Measurements from ENCODE around the gene POLDIP3.
"Not testable (repeated sequence)": the region's sequence is repeated elsewhere in the genome, so short reads cannot be mapped to it uniquely, and the experiment has no call there.

The POLDIP3 gene

DNA sequence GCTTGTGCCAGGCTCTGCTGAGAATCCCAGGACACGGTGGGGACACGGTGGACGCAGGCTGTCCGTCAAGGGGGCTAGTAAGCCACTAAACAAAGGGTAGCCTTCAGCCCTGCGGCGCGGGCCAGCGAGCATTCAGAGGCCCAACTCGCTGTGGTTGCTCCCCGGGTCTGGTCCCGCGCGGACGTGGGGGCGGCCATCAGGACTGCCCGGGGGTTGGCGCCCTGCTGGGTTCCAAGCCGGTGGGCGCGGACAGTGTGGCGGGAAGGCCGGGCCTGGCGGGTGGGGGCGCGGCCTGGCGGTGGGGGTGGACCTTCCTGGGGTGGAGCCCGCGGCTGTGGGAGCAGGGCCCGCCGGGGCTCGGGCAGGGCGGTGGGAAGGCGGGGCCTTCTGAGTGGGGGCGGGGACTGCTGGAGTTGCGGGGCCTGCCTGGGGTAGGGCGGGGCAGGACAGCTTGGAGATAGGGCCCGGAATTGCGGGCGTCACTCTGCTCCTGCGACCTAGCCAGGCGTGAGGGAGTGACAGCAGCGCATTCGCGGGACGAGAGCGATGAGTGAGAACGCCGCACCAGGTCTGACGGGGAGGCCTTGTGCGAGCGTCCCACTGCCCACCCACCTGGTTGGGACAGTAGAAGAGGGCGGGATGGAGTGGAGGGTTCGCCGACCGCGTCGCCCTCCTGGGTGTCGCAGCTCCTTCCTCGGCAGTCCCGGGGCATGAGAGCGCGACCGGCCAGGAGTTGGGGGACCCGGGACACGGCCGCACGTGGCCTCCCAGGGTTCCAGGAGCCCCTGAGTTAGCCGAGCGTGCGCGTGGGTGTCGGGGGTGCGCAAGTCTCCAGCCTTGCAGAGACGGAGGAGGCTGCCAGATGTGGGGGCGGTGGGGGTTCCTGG, 61.0 kb downstream of the POLDIP3 start, which contains the start of gene SERHL2:
TSS of gene SERHL2 (plus strand) at position 482 of the 887 bp plus-strand sequence. CDS start at position 547, 65 bp downstream.
- no peaks in the 10 kb centered on the region for H3K36me3 ChIP-seq (ENCODE audit: control insufficient read depth in 2 of 2, insufficient read depth in 2 of 2, low read length in 2 of 2)
- peaks cover 0 to 8% of the 10 kb centered on the region in 2 donors for H3K27me3 ChIP-seq (ENCODE audit: control insufficient read depth in 1 of 2, insufficient read depth in 2 of 2, low read length in 2 of 2)
- no peak within 1 kb of the TSS for H3K27ac ChIP-seq (ENCODE audit: low read length)
- H3K4me1 ChIP-seq (ENCODE audit: control insufficient read depth, insufficient read depth, low read length): peaks cover 15% of the 10 kb centered on the region
- H3K4me3 ChIP-seq (ENCODE audit: low read length in 2 of 2): peak within 1 kb of the TSS; percentile 62 to 88
- peak within 1 kb of the TSS; percentile 51 to 78 for H3K9ac ChIP-seq (ENCODE audit: low read length in 2 of 2)
- H3K9me3 ChIP-seq (ENCODE audit: control insufficient read depth in 2 of 2, low read length in 2 of 2): no peaks in the 10 kb centered on the region

GRCh38 chr22:42552294-42552647, 62.4 kb downstream of the POLDIP3 start:
- not testable (repeated sequence) for H3K4me3 ChIP-seq (ENCODE audit: low read length in 2 of 2); H3K27ac ChIP-seq (ENCODE audit: low read length); H3K9ac ChIP-seq (ENCODE audit: low read length in 2 of 2); H3K9me3 ChIP-seq (ENCODE audit: control insufficient read depth in 2 of 2, low read length in 2 of 2); H3K36me3 ChIP-seq (ENCODE audit: control insufficient read depth in 2 of 2, insufficient read depth in 2 of 2, low read length in 2 of 2)
- Histone ChIP-seq H3K27me3 (ENCODE audit: control insufficient read depth in 1 of 2, insufficient read depth in 2 of 2, low read length in 2 of 2) (peaks cover 0 to 11% of the 10 kb centered on the region in 2 donors), H3K4me1 (ENCODE audit: control insufficient read depth, insufficient read depth, low read length) (peaks cover 15% of the 10 kb centered on the region)

DNA sequence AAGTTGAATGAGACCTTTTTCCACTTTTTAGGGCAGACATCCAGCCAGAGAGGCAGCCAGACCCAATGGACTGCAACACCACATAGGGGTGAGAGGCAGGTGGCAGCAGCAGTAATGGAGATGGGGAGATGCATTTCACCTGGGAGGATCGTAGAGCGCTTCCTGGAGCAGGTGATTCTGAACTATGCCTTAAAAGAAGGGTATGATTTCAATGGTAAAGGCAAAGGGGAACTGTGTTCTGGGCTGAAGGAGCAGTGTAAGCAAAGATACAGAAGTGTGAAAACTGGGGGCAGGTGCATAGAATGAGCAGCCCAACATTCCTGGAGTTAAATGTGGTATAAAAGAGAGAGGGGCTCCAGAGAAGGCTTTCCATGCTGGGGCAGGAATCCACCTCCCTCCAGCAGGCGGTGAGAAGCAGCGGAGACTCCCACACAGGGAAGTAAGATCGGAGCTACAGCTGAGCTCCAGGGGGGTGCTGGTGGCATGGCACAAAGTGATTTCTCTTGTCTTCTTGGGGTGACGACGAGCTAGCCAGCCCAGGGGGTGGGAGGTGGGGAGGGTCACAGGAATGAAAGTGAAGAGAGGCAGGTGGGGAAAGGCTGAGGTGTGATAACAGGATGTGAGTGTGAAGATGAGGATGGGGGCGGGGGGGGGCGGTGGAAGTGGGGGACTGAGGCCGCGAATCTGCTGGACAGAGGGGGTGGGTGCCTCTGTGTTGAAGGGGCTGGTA, 65.2 kb downstream of the POLDIP3 start:
- Histone ChIP-seq H3K27me3 (ENCODE audit: control insufficient read depth in 1 of 2, insufficient read depth in 2 of 2, low read length in 2 of 2) (peaks cover 0 to 11% of the 10 kb centered on the region in 2 donors), H3K4me3 (ENCODE audit: low read length in 2 of 2) (no peak overlapping the region), H3K27ac (ENCODE audit: low read length) (no peak overlapping the region), H3K9me3 (ENCODE audit: control insufficient read depth in 2 of 2, low read length in 2 of 2) (no peaks in the 10 kb centered on the region), H3K4me1 (ENCODE audit: control insufficient read depth, insufficient read depth, low read length) (peaks cover 15% of the 10 kb centered on the region), H3K36me3 (ENCODE audit: control insufficient read depth in 2 of 2, insufficient read depth in 2 of 2, low read length in 2 of 2) (no peaks in the 10 kb centered on the region), H3K9ac (ENCODE audit: low read length in 2 of 2) (no peak overlapping the region)

- Histone ChIP-seq H3K9ac (ENCODE audit: low read length in 2 of 2) (no peak overlapping the region), H3K9me3 (ENCODE audit: control insufficient read depth in 2 of 2, low read length in 2 of 2) (no peaks in the 10 kb centered on the region), H3K4me1 (ENCODE audit: control insufficient read depth, insufficient read depth, low read length) (peaks cover 8% of the 10 kb centered on the region), H3K27me3 (ENCODE audit: control insufficient read depth in 1 of 2, insufficient read depth in 2 of 2, low read length in 2 of 2) (peaks cover 0 to 11% of the 10 kb centered on the region in 2 donors), H3K36me3 (ENCODE audit: control insufficient read depth in 2 of 2, insufficient read depth in 2 of 2, low read length in 2 of 2) (no peaks in the 10 kb centered on the region), H3K4me3 (ENCODE audit: low read length in 2 of 2) (no peak overlapping the region), H3K27ac (ENCODE audit: low read length) (no peak overlapping the region)
These were observed 65.9 kb downstream of the POLDIP3 start for GRCh38 chr22:42548597-42549330.

DNA sequence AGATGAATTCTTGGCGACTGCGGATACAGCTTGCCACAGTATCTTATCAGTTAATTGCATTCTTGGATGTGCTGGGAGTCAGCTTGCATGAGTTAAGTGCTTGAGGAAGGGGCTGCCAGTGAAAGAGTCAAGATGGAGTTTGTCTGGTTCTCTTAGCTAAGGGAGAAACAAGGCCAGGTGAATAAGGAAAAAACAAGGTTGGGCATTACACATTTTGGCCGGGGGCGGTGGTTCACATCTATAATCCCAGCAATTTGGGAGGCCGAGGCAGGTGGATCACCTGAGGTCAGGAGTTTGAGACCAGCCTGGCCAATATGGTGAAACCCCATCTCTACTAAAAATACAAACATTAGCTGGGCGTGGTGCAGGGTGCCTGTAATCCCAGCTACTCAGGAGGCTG, 66.6 kb downstream of the POLDIP3 start:
- not testable (repeated sequence) for H3K4me1 ChIP-seq (ENCODE audit: control insufficient read depth, insufficient read depth, low read length); H3K9ac ChIP-seq (ENCODE audit: low read length in 2 of 2); H3K4me3 ChIP-seq (ENCODE audit: low read length in 2 of 2); H3K36me3 ChIP-seq (ENCODE audit: control insufficient read depth in 2 of 2, insufficient read depth in 2 of 2, low read length in 2 of 2); H3K27ac ChIP-seq (ENCODE audit: low read length); H3K9me3 ChIP-seq (ENCODE audit: control insufficient read depth in 2 of 2, low read length in 2 of 2)
- H3K27me3 ChIP-seq (ENCODE audit: control insufficient read depth in 1 of 2, insufficient read depth in 2 of 2, low read length in 2 of 2): peaks cover 0 to 11% of the 10 kb centered on the region in 2 donors

DNA sequence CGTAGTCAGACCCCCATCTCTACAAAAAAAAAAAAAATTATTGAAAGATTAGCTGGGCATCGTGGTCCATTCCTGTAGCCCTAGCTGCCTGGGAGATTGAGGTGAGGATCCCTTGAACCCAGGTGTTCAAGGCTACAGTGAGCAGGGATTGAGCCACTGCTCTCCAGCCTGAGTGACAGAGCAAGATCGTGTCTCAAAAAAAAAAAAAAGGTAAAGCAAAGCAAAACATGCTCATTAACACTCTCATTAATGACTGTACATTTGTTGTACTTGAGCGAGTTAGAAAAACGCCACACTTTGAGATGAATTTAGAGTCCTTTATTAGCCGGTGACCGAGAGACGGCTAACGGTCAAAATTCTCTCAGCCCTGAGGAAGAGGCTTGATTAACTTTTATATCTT, 67.1 kb downstream of the POLDIP3 start:
- peaks cover 0 to 11% of the 10 kb centered on the region in 2 donors for H3K27me3 ChIP-seq (ENCODE audit: control insufficient read depth in 1 of 2, insufficient read depth in 2 of 2, low read length in 2 of 2)
- no peaks in the 10 kb centered on the region for H3K9me3 ChIP-seq (ENCODE audit: control insufficient read depth in 2 of 2, low read length in 2 of 2)
- H3K27ac ChIP-seq (ENCODE audit: low read length): no peak overlapping the region
- H3K4me3 ChIP-seq (ENCODE audit: low read length in 2 of 2): no peak overlapping the region
- no peak overlapping the region for H3K9ac ChIP-seq (ENCODE audit: low read length in 2 of 2)
- no peaks in the 10 kb centered on the region for H3K4me1 ChIP-seq (ENCODE audit: control insufficient read depth, insufficient read depth, low read length)
- no peaks in the 10 kb centered on the region for H3K36me3 ChIP-seq (ENCODE audit: control insufficient read depth in 2 of 2, insufficient read depth in 2 of 2, low read length in 2 of 2)

GRCh38 chr22:42544686-42545085, 70.0 kb downstream of the POLDIP3 start:
- Histone ChIP-seq H3K9me3 (ENCODE audit: control insufficient read depth in 2 of 2, low read length in 2 of 2) (no peaks in the 10 kb centered on the region), H3K4me3 (ENCODE audit: low read length in 2 of 2) (no peak overlapping the region), H3K4me1 (ENCODE audit: control insufficient read depth, insufficient read depth, low read length) (no peaks in the 10 kb centered on the region), H3K27me3 (ENCODE audit: control insufficient read depth in 1 of 2, insufficient read depth in 2 of 2, low read length in 2 of 2) (peaks cover 0 to 6% of the 10 kb centered on the region in 2 donors), H3K36me3 (ENCODE audit: control insufficient read depth in 2 of 2, insufficient read depth in 2 of 2, low read length in 2 of 2) (no peaks in the 10 kb centered on the region), H3K9ac (ENCODE audit: low read length in 2 of 2) (no peak overlapping the region), H3K27ac (ENCODE audit: low read length) (no peak overlapping the region)

GRCh38 chr22:42539236-42539771, 75.4 kb downstream of the POLDIP3 start:
- not testable (repeated sequence) for H3K9ac ChIP-seq (ENCODE audit: low read length in 2 of 2); H3K27me3 ChIP-seq (ENCODE audit: control insufficient read depth in 1 of 2, insufficient read depth in 2 of 2, low read length in 2 of 2); H3K27ac ChIP-seq (ENCODE audit: low read length); H3K36me3 ChIP-seq (ENCODE audit: control insufficient read depth in 2 of 2, insufficient read depth in 2 of 2, low read length in 2 of 2); H3K9me3 ChIP-seq (ENCODE audit: control insufficient read depth in 2 of 2, low read length in 2 of 2); H3K4me1 ChIP-seq (ENCODE audit: control insufficient read depth, insufficient read depth, low read length); H3K4me3 ChIP-seq (ENCODE audit: low read length in 2 of 2)

- not testable (repeated sequence) for H3K4me3 ChIP-seq (ENCODE audit: low read length in 2 of 2); H3K4me1 ChIP-seq (ENCODE audit: control insufficient read depth, insufficient read depth, low read length); H3K27me3 ChIP-seq (ENCODE audit: control insufficient read depth in 1 of 2, insufficient read depth in 2 of 2, low read length in 2 of 2); H3K27ac ChIP-seq (ENCODE audit: low read length); H3K9me3 ChIP-seq (ENCODE audit: control insufficient read depth in 2 of 2, low read length in 2 of 2); H3K36me3 ChIP-seq (ENCODE audit: control insufficient read depth in 2 of 2, insufficient read depth in 2 of 2, low read length in 2 of 2); H3K9ac ChIP-seq (ENCODE audit: low read length in 2 of 2)
These were observed 77.4 kb downstream of the POLDIP3 start for GRCh38 chr22:42537199-42537831.

GRCh38 chr22:42536634-42537033, 78.0 kb downstream of the POLDIP3 start:
- not testable (repeated sequence) for H3K27ac ChIP-seq (ENCODE audit: low read length); H3K9ac ChIP-seq (ENCODE audit: low read length in 2 of 2); H3K4me3 ChIP-seq (ENCODE audit: low read length in 2 of 2)

More at GRCh38 chr22:42536634-42537033, 78.0 kb downstream of the POLDIP3 start:
- not testable (repeated sequence) for H3K4me1 ChIP-seq (ENCODE audit: control insufficient read depth, insufficient read depth, low read length); H3K9me3 ChIP-seq (ENCODE audit: control insufficient read depth in 2 of 2, low read length in 2 of 2); H3K27me3 ChIP-seq (ENCODE audit: control insufficient read depth in 1 of 2, insufficient read depth in 2 of 2, low read length in 2 of 2); H3K36me3 ChIP-seq (ENCODE audit: control insufficient read depth in 2 of 2, insufficient read depth in 2 of 2, low read length in 2 of 2)
